ENCODE data around the gene MTMR6.

Gene MTMR6

GRCh38 chr13:25214491-25215252 lies 72.6 kb downstream of the MTMR6 start:
- DNase-seq = no peak

GRCh38 chr13:25213715-25214114 lies 73.6 kb downstream of the MTMR6 start:
- DNase-seq = no peak

- DNase-seq = no peak
These were observed 76.3 kb downstream of the MTMR6 start for GRCh38 chr13:25210842-25211569.

DNA sequence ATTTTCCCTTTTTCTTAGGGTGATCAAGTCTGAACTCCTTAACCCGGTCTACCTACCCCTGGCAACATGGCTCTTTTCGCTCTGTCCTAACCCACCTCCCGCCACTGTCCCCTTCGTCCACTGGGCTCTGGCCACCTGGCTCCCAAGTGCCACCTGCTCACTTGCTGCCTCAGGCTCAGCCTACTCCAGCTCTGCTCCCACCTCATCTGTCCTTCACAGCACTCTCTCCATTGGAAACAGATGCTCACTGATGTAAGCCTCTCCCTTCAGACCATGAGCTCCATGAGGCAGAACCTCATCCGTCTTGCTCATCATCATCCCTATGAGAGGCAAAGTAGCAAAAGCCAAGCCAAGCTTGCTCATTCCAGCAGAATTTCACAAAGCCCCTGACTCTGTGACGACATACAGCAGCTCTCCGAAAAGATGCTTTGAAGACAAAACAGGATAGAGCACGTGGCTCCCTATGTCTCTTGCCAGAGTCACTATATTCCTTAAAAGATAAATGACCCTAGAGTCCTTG lies 79.9 kb downstream of the MTMR6 start:
- DNase-seq = no peak

DNA sequence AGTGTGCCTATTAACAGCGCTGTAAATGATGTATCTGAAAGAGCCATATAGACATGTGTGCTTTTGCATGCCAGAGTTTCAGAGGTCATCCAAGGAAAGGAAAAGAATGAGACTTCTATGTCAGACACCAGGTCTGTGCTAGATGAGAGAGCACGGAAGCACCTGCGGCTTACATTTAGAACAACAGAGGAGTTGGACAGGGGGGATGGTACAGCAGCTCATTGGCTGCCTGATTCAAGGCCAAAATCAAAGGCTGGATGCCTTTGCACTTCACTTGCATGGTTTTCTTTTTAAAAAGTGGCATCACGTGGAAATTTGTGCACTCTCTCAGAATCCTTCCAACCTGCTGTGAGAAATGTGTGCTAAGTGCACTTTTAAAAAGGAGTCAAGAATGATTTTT lies 82.4 kb downstream of the MTMR6 start:
- DNase-seq = no peak

DNA sequence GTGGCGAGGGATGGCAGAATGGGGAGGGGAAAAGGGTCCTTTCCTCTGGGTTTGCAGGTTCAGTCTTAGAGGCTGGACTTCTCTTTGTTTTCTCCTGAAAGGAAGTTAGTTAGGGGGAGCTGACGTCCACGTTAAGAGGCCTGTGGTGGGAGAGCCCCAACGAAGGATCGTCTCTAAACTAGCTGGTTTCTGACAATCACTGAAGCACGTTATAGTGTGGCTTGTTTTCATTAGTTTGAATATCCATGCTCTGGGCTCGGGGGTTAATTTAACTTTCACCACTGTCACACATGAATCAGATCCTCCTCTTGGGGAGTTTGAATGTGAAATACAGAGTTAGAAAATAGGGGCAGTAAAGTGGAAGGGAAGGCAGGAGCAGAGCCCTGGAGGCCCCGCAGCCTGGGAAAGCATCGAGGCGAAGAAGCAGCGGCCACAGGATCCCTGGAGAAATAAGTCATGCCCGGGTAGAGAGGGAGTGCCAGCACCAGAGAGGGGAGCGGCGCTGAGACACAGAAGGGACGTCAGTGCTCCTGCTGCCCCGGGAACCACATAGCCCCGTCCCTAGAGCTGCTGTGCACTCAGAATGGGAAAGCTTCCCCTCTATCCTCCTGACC lies 84.1 kb downstream of the MTMR6 start:
- no peak for DNase-seq

- DNase-seq = no peak
These were observed 86.5 kb downstream of the MTMR6 start for GRCh38 chr13:25200783-25201182.

GRCh38 chr13:25198647-25199046 lies 88.6 kb downstream of the MTMR6 start:
- DNase-seq = no peak

DNA sequence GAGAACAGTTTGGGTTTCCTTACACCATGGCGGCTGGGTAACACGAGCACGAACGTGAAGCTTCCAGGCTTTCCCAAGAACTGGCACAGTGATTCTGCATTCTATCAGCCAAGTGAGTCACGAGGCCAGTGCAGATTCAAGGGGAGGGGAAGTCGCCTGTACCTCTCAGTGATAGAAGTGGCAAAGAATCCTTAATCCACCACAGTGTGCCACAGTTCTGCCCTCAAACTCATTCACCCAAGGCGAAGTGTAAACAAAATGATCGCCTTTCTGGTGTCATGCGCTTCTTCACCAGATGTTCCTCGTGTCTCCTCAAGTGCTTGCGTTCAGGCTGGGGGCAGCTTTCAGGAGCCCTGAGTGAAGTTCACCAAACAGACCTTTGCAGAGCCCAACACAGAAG lies 90.3 kb downstream of the MTMR6 start:
- DNase-seq = no peak
